WTC11 (cell line): ENCODE measurements around the gene FAM240A. TPM values are rescaled to one million over a fixed set of nuclear protein-coding genes. Genes with fewer than 3 reads are reported as not detected.

Experiments used
- ATAC-seq: fragments of 200-7000 bp; cut with Tn5 transposase; 2 replicates; pipeline ENCODE4 v1.10.0; 2021; ENCODE audit warnings: mild to moderate bottlenecking, moderate library complexity
- CTCF ChIA-PET: fragments of 300-600 bp; sonication (Branson Sonifier 250); formaldehyde crosslinking; loops from one replicate; lab custom pipeline; 2021; ENCODE audit warnings: antibody characterized with exemption; lab: Charles Lee
- POLR2A ChIA-PET: fragments of 350-600 bp; sonication (Branson Sonifier 250); formaldehyde crosslinking; loops from one replicate; lab custom pipeline; 2021; ENCODE audit warnings: antibody characterized with exemption; lab: Charles Lee
- DNase-seq: peaks from one replicate; pipeline ENCODE4 v3.0.0; 2021; ENCODE audit warnings: low spot score
- H3K27ac Mint-ChIP-seq: 2 replicates; pipeline ENCODE4 v1.8.0; 2021; ENCODE audit warnings: mixed read lengths
- H3K27me3 Mint-ChIP-seq: 2 replicates; pipeline ENCODE4 v1.8.0; 2021; ENCODE audit warnings: low read depth, mild to moderate bottlenecking, moderate library complexity, mixed read lengths
- H3K36me3 Mint-ChIP-seq: 2 replicates; pipeline ENCODE4 v1.8.0; 2021; ENCODE audit warnings: mixed read lengths
- H3K4me1 Mint-ChIP-seq: 2 replicates; pipeline ENCODE4 v1.8.0; 2022; ENCODE audit warnings: mixed read lengths
- H3K4me3 Mint-ChIP-seq: 2 replicates; pipeline ENCODE4 v1.8.0; 2021; ENCODE audit warnings: mild to moderate bottlenecking, moderate library complexity, mixed read lengths
- H3K9me3 Mint-ChIP-seq: 2 replicates; pipeline ENCODE4 v1.8.0; 2021; ENCODE audit warnings: mixed read lengths
- ATF1 ChIP-seq: sonication (generic); formaldehyde crosslinking; IDR thresholded peaks from 2 replicates; pipeline ENCODE4 v1.8.1; 2023; ENCODE audit warnings: mild to moderate bottlenecking, moderate library complexity, missing genetic modification reagents
- FOXP1 ChIP-seq: sonication (generic); formaldehyde crosslinking; IDR thresholded peaks from 2 replicates; pipeline ENCODE4 v1.8.0; 2022; ENCODE audit warnings: missing genetic modification reagents, mild to moderate bottlenecking, moderate library complexity, borderline replicate concordance
- GABPB1 ChIP-seq: sonication (generic); formaldehyde crosslinking; IDR thresholded peaks from 2 replicates; pipeline ENCODE4 v1.8.1; 2023; ENCODE audit warnings: mild to moderate bottlenecking, missing genetic modification reagents
- HMGXB4 ChIP-seq: sonication (generic); formaldehyde crosslinking; IDR thresholded peaks from 2 replicates; pipeline ENCODE4 v1.8.1; 2023; ENCODE audit warnings: mild to moderate bottlenecking, moderate library complexity, missing genetic modification reagents
- IRF2 ChIP-seq: sonication (generic); formaldehyde crosslinking; IDR thresholded peaks from 2 replicates; pipeline ENCODE4 v1.8.0; 2022; ENCODE audit warnings: low read depth, missing genetic modification reagents, borderline replicate concordance
- JUN ChIP-seq: sonication (generic); formaldehyde crosslinking; IDR thresholded peaks from 2 replicates; pipeline ENCODE4 v1.8.0; 2023; ENCODE audit warnings: mild to moderate bottlenecking, missing genetic modification reagents
- KAT7 ChIP-seq: sonication (generic); formaldehyde crosslinking; IDR thresholded peaks from 2 replicates; pipeline ENCODE4 v1.8.1; 2023; ENCODE audit warnings: missing genetic modification reagents, mild to moderate bottlenecking, borderline replicate concordance
- NFYB ChIP-seq: sonication (generic); formaldehyde crosslinking; conservative IDR thresholded peaks from 2 replicates; pipeline ENCODE4 v1.8.0; 2022; ENCODE audit warnings: low read depth, missing genetic modification reagents
- PRDM15 ChIP-seq: sonication (generic); formaldehyde crosslinking; IDR thresholded peaks from 2 replicates; pipeline ENCODE4 v1.8.0; 2022; ENCODE audit warnings: missing genetic modification reagents
- RORB ChIP-seq: fragments of 250-450 bp; sonication (Bioruptor Pico); IDR thresholded peaks from 2 replicates; pipeline ENCODE4 v1.9.0; 2021; ENCODE audit warnings: mild to moderate bottlenecking
- TEAD4 ChIP-seq: sonication (generic); formaldehyde crosslinking; IDR thresholded peaks from 2 replicates; pipeline ENCODE4 v1.8.0; 2022; ENCODE audit warnings: mild to moderate bottlenecking, missing genetic modification reagents
- ZBTB21 ChIP-seq: sonication (generic); formaldehyde crosslinking; IDR thresholded peaks from 2 replicates; pipeline ENCODE4 v1.8.1; 2023; ENCODE audit warnings: mild to moderate bottlenecking, missing genetic modification reagents, borderline replicate concordance
- ZNF138 ChIP-seq: sonication (generic); formaldehyde crosslinking; conservative IDR thresholded peaks from 2 replicates; pipeline ENCODE4 v1.8.1; 2022; ENCODE audit warnings: mild to moderate bottlenecking, moderate library complexity, missing genetic modification reagents
- ZNF396 ChIP-seq: fragments of 250-450 bp; sonication (Bioruptor Pico); IDR thresholded peaks from 2 replicates; pipeline ENCODE4 v1.8.0; 2021; ENCODE audit warnings: mild to moderate bottlenecking, moderate library complexity, borderline replicate concordance
- ZNF423 ChIP-seq: fragments of 250-450 bp; sonication (Bioruptor Pico); IDR thresholded peaks from 2 replicates; pipeline ENCODE4 v2.1.2; 2022; ENCODE audit warnings: mild to moderate bottlenecking, moderate library complexity
- ZNF425 ChIP-seq: fragments of 250-450 bp; sonication (Bioruptor Pico); conservative IDR thresholded peaks from 2 replicates; pipeline ENCODE4 v1.9.0; 2021; ENCODE audit warnings: mild to moderate bottlenecking
- ZNF512 ChIP-seq: sonication (generic); formaldehyde crosslinking; IDR thresholded peaks from 2 replicates; pipeline ENCODE4 v1.8.1; 2022; ENCODE audit warnings: missing genetic modification reagents, borderline replicate concordance
- ZSCAN18 ChIP-seq: fragments of 250-450 bp; sonication (Bioruptor Pico); IDR thresholded peaks from 2 replicates; pipeline ENCODE4 v2.1.2; 2022; ENCODE audit warnings: mild to moderate bottlenecking, moderate library complexity
- total RNA-seq: library from RNA; stranded (reverse); gene quantifications from 3 replicates; pipeline ENCODE4 v1.2.3, GENCODE V29; 2021
- TF ChIP-seq, protein P1 (sequence below): sonication (generic); formaldehyde crosslinking; IDR thresholded peaks from 2 replicates; pipeline ENCODE4 v1.8.1; 2022; ENCODE audit warnings: mild to moderate bottlenecking, moderate library complexity, missing genetic modification reagents
- TF ChIP-seq, protein P2 (sequence below): sonication (generic); formaldehyde crosslinking; IDR thresholded peaks from 2 replicates; pipeline ENCODE4 v1.8.0; 2022; ENCODE audit warnings: mild to moderate bottlenecking, missing genetic modification reagents

The FAM240A gene
- total RNA-seq, 1 experiment from 2014 or later = 0.13 TPM

DNA sequence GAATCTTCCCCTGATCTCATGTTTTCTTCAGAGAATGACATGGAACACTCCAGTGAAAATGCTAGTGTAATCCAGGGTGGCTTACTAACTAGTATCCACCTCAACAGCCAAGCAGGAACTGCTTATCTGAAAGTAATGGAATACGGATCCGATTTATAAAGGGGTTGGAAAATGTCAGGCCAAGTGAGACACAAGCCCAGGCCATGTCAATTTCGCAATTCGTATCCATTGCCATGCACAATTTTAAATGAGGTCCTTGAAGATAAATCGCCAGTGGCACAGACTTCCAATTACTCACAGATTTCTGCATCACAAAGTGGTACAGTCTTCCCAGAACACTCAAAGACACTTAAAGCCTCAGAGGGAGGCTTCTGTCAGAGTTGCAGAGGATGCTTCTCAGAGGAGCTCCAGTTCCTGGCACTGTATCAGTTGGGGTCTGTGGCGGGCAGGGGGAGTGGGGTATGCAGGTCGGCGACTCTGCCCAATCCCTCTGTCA is 16.5 kb upstream of the FAM240A start:
- peaks cover 33% of the 10 kb centered on the region for H3K9me3 Mint-ChIP-seq
- TF ChIP-seq ZNF512 = no peak
- no peak for TF ChIP-seq HMGXB4
- TF ChIP-seq FOXP1 = no peak
- no peak for TF ChIP-seq KAT7 (CRISPR knock-in tag)
- TF ChIP-seq ZNF396 (CRISPR knock-in tag) = no peak
- no peak for TF ChIP-seq ZNF423 (CRISPR knock-in tag)
- TF ChIP-seq, protein P1, sequence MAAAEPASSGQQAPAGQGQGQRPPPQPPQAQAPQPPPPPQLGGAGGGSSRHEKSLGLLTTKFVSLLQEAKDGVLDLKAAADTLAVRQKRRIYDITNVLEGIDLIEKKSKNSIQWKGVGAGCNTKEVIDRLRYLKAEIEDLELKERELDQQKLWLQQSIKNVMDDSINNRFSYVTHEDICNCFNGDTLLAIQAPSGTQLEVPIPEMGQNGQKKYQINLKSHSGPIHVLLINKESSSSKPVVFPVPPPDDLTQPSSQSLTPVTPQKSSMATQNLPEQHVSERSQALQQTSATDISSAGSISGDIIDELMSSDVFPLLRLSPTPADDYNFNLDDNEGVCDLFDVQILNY (CRISPR knock-in tag) = no peak
- no peak for TF ChIP-seq ZNF425 (CRISPR knock-in tag)
- no peak for TF ChIP-seq RORB (CRISPR knock-in tag)
- TF ChIP-seq GABPB1 (CRISPR knock-in tag) = no peak
- no peak for TF ChIP-seq ZBTB21 (CRISPR knock-in tag)
- TF ChIP-seq, protein P2, sequence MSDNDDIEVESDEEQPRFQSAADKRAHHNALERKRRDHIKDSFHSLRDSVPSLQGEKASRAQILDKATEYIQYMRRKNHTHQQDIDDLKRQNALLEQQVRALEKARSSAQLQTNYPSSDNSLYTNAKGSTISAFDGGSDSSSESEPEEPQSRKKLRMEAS = no peak
- no peak for TF ChIP-seq IRF2 (CRISPR knock-in tag)
- no peak for TF ChIP-seq ATF1
- TF ChIP-seq NFYB (CRISPR knock-in tag) = no peak
- no peak for TF ChIP-seq ZNF138 (CRISPR knock-in tag)
- no peak for TF ChIP-seq TEAD4 (CRISPR knock-in tag)
- CTCF ChIA-PET = interaction anchor here (1.0 kb wide), 1 partner anchor 13 kb away, joined by 5 read pairs; no protein-coding TSS in a partner anchor
- ATAC-seq (no peak), DNase-seq (no peak)
- POLR2A ChIA-PET = no interaction called here
- peaks cover 14% of the 10 kb centered on the region for H3K27me3 Mint-ChIP-seq
- no peak overlapping the region for H3K4me3 Mint-ChIP-seq
- H3K27ac Mint-ChIP-seq = no peak overlapping the region; the same call in 1 of the 2 replicates
- H3K4me1 Mint-ChIP-seq = peaks cover 44% of the 10 kb centered on the region
- peaks cover 28% of the 10 kb centered on the region for H3K36me3 Mint-ChIP-seq

- Mint-ChIP-seq H3K9me3 (peaks cover 6% of the 10 kb centered on the region), H3K27ac (peak overlapping the region; percentile 95), H3K36me3 (peaks cover 3% of the 10 kb centered on the region; the same call in 1 of the 2 replicates), H3K27me3 (no peaks in the 10 kb centered on the region; the same call in 1 of the 2 replicates), H3K4me1 (peaks cover 57% of the 10 kb centered on the region), H3K4me3 (no peak overlapping the region; the same call in 1 of the 2 replicates)
- ChIA-PET POLR2A (interaction anchor here (1.5 kb wide), 1 partner anchor 13 kb away, joined by 4 read pairs; no protein-coding TSS in a partner anchor), CTCF (interaction anchor here (1.1 to 3.3 kb wide), 7 partner anchors 26 to 149 kb away, joined by 3 to 21 read pairs (median 4); no protein-coding TSS in a partner anchor)
- DNase-seq (no peak), ATAC-seq (peak; percentile 64)
- TF ChIP-seq PRDM15 (CRISPR knock-in tag) (peak; percentile 68), JUN (no peak), ZSCAN18 (CRISPR knock-in tag) (no peak)
Observed at GRCh38 chr3:46599590-46599989, 12.7 kb upstream of the FAM240A start.
